NCI-H510A (cell line): ENCODE data around the gene GADD45GIP1.

Source experiments
- DNase-seq: peaks from one replicate; lab custom pipeline; 2025; lab: John Stamatoyannopoulos, UW

Gene GADD45GIP1

DNA sequence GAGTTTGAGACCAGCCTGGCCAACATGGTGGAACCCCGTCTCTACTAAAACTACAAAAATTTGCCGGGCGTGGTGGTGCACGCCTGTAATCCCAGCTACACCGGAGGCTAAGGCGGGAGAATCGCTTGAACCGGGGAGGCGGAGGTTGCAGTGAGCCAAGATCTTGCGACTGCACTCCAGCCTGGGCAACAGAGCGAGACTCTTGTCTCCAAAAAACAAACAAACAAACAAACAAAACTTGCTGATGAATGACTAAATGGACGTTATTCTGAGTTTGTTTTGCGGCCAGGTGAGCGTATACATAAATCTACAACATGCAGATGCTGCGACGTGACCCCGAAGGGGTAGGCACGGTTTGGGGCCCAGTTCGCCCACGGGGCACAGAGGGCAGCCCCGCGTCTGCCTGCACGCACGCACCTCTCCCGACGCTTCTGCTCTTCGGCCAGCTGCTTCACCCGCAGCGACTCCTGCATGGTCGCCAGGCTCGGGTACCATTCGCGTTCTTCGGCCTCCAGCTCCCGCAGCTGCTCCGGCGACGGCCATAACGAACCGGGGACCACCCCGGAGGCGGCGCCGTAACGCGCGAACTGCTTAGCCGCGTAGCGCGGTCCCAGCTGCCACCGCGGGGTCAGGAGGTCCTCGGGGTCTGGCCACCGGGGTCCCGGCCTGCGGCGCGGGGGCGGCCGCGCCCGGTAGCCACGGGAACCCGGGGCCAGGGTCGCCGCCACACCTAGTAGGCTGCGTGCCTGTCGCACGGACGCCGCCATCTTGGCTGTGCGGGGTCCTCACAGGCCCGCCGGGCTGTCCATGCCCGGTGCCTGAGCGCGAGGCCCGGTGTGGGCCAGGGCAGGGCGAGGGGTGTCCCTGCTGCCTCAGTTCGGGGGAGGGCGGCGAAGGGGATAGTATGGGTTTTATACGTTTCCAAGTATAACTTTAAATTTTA is at the start of gene GADD45GIP1:
Gene GADD45GIP1 (minus strand): TSS at position 778 of the 943 bp plus-strand sequence. CDS start 11 bp downstream, at position 767.
- DNase-seq: peak; percentile 78

DNA sequence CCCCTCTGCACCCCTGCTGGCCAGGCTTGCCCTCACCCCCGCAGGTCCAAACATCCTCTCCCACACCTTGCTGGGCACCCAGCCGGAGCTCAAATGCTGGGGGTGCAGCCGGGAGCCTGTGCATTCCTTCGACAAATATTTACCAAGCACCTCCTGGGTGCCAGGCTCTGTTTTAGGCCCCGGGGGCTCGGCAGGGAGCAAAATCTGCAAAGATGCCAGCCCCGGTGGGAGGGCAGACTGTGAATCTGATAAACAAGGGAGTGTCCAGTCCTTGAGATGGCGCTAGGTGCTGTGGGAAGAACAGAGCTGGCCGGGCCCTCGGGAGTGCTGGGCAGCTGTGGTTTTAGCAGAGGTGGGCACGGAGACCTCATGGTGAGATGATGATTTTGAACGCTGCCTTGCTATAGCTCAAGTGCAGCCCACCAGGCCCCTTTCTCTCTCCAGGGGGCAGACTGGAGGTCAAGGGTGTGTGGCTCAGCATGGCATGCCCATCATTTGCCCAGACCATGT is 48.9 kb upstream of the GADD45GIP1 start:
- no peak for DNase-seq

DNA sequence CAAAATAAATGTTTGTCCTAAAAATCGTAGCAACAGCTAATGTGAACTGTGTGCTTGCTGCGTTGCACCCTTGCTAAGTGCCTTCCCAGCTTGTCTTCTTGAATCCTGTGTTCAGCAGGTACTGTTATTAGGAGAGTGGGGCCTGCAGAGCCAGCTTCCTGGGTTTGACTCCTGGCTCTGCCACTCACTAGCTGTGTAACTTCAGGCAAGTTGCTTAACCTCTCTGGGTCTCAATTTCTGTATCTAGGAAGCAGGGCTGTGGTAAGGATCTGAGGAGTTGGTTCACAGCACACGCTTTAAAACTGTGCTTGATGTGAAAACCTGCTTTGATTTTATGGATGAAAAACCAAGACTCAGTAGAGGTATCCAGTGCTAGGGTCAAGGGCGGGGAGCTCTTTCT is 48.2 kb upstream of the GADD45GIP1 start:
- no peak for DNase-seq

GRCh38 chr19:13004273-13004672 is 47.2 kb upstream of the GADD45GIP1 start:
- no peak for DNase-seq

DNA sequence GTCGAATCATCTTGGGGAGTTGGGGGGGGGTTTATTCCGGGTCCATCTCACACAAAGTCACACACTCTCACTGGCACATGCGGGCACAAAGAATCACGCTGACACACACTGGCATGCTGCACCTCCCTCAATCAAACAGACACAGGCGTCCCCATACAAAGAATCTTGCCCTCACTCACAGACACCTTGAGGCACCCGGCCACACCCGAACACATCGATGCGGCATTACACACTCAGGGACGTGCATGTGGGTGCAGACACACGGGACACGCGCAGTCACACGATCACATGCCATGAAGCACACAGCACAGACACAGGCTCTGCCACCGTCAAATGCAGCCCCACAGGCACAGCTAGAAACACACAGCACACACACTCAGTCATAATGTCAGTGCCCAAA is 46.1 kb upstream of the GADD45GIP1 start:
- no peak for DNase-seq

GRCh38 chr19:13002166-13002898 is 45.3 kb upstream of the GADD45GIP1 start:
- no peak for DNase-seq

- no peak for DNase-seq
These were observed 44.6 kb upstream of the GADD45GIP1 start for GRCh38 chr19:13001502-13002165.

DNA sequence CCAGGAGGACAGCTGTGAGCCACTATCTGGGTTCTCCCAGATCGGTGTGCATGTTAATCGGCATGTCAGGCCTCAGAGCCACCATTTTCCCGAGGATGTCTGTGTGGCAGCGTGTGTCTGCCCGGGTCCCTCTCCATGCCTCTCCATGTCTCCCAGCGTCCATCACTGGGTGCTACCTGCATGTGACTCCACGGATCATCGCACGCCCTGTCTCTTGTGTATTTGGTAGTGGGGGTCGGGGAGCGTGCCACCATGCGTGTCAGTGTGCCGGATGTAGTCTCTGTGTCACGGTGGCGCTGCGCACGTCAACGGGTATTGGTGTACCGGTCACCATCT is 44.1 kb upstream of the GADD45GIP1 start:
- no peak for DNase-seq

DNA sequence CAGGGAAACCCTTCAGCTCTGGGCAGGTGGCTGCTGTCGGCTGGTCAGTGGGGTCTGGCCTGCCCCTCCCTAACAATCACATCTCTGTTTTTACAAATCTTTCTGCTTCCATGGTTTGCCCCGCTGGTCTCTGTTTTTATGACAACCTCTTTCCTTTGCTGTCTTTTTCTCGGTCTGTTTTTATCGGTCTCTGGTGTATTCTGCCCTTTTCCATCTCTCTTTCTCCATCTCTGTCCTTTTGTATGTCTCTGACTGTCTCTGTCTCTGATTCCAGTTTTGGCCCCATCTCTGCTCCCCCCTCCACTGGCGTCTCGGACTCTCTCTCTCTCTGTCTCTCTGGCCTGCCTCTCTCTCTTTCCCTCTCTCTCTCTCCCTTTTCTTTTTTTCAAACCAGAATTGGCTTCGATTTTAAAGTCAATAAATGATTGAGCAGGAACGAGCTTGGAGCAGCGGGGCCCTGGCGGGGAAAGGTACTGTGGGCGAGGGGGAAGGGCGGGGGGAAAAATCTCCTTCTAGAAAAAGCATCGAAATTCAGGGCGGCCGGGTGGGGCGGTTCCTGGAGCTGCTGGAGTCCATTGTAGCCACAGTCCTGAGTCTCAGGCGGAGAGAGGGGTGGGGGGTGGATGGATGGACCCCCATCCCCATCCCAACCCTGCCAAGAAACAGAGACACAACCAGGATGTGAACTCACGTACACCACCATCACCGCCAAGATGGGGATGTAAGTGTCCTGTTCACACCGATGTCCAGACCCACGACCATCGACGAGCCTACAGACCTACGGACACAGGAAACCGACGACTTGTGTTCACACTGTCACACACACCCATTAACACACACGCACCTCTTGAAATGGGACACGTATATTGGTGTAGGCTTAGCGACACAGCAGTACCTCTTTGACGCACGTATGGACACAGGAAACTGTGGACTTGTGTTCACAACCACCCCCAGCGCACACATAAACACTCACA is 41.2 kb upstream of the GADD45GIP1 start:
- no peak for DNase-seq

- no peak for DNase-seq
These were observed 40.4 kb upstream of the GADD45GIP1 start for GRCh38 chr19:12997179-12997966.

DNA sequence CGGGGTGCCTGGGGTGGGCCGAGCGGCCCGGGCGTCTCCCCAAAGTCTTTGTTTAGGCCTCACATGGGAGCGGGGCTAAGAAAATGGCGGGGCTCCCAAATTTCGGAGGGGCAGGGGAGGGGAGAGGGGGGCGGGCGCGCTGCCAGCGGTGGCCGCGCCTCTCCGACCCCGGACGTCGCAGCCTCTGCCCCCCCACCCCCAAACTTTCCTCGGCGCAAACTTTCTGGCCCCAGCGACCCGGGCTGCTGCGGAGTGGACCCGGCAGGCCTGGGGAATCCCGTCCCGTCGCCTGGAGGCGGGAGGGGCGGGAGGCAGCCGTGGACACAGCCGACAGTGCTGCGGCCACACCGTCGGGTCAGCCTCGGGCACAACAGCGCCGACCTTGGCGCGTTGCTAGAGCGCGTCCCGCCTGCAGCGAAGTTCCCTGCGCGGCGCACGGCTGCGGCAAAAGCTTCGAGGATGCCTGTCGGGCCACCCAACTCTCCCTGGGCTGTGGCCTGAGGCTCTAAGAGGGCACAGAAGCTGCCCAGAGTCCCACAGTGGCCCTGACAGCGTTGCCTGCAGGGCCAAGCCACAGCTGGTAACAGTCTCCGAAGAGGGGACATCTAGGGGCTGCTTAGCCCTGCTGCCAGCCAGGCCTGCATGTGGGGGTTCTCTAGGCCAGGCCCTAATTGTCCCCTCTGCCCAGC is 39.5 kb upstream of the GADD45GIP1 start:
- no peak for DNase-seq

GRCh38 chr19:12995596-12996405 is 38.8 kb upstream of the GADD45GIP1 start:
- no peak for DNase-seq

DNA sequence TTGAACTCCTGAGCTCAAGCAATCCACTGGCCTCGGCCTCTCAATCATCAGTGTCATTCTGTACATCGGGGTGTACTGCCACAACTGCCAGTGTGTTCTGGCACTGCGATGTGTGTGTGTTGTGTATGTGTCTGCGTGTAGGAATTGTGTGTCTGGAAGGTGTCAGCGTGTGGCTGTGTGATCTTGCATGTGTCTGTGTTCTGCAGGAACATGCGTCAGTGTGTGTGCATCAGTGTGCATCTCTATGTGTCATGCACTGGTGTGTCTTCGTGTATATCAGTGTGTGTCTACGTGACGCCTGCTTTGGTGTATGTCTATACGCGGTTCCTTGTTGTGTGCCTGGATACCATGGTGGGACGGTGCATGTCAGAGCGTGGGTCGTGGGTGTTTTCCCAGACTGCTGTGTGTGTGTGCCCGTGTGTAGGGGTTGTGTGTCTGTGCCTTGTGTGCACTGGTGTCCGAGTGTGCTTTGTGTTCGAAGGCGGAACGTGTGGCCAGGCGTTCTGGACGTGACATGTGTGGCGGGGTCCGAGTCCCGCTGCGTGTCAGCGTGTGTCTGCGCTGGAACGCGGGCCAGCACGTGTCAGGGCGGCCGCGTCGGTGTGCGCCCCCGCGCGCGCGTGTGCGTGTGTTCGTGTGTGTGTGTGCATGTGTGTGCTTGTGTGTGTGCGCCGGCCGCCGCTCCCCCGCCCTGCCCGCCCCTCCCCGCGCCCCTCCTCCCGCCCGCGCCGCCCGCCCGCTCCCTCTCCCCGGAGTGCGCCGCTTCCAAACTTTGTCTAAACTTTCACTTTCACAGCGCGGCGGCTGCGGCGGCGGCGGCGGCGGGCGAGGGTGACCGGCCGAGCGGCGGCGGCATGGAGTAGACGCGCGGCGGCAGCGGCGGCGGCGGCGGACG is 37.9 kb upstream of the GADD45GIP1 start, which contains the start of gene NFIX:
Gene NFIX (plus strand): TSS at position 775 of the 895 bp plus-strand sequence. CDS start 363 bp downstream, outside the sequence.
- DNase-seq: no peak

DNA sequence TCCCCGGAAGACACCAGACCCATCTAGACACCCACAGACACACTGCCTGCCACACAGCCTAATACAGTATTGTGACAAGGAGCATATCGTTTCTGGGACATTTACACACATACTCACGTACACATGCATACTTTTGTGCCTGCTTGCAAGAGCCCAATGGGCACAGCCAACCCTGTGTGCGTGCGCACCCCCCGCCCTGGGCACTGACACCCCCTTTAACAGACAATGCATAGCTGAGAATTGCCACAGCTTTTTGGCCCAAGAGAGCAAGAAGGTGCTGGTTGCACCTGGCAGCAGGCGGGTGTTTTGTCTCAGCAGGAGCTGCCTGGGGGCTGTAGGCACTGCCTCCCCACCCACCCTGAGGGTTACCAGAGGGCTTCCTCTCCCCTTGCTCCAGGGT is 36.5 kb upstream of the GADD45GIP1 start:
- no peak for DNase-seq

- no peak for DNase-seq
These were observed 35.7 kb upstream of the GADD45GIP1 start for GRCh38 chr19:12992729-12993128.

DNA sequence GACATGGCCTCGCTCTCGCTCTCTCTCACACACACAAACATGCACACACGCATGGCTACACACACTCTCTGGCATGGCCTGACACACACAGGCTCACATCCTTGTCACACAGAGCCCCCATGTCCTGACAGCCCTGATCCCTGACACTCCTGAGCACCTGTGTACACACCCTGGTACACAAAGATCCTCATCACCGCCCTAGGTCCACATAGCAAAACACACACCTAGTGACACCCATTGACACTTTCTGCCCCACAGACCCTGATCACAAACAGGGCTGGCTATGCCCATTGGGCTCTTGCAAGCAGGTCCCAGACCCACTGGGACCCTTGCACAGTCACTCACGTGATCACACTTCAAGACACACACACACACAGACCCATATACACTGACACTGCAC is 34.3 kb upstream of the GADD45GIP1 start:
- no peak for DNase-seq

DNA sequence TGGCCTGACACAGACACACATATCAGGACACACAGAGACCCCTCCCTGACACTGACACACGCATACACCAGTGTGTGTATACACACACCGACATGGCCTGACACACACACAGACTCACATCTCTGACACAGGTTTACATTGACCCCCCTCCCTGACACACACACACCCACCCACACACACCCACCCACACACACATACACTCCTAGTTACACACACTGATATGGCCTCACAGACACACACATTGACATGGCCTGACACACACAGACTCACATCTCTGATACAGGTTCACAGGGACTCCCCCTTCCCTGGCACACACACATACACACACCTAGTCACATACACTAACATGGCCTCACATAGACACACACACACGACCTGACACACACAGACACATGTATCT is 33.8 kb upstream of the GADD45GIP1 start:
- no peak for DNase-seq

DNA sequence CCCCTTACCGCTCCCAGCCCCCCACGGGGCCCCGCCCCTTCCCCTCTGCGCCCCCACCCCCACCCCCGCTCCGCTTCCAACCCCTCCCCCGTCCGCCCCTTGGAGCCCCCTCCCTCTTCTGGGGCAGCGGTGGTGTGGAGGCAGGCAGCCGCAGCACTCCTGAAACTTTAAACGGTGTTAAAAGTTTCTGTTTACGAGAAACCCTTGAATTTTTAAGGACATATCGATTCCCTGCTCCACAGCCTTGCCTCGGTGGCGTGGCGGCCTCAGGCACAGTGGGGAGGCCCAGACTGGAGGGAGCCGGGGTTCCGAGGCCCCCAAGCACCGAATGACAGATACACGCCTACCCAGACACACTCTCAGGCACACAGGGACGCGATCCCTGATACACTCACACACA is 33.4 kb upstream of the GADD45GIP1 start:
- no peak for DNase-seq
